SK-N-MC (cell line): ENCODE results near the gene ETV3.

Source experiments
- EZH2 ChIP-seq: fragments of 200-600 bp; sonication (generic); IDR thresholded peaks from one replicate; pipeline ENCODE4 v1.6.1; 2017; ENCODE audit warnings: antibody characterized with exemption
- POLR2AphosphoS5 ChIP-seq: IDR thresholded peaks from 2 replicates; pipeline ENCODE4 v1.6.1; 2012; ENCODE audit warnings: mild to moderate bottlenecking, low read depth, low read length, borderline replicate concordance

DNA sequence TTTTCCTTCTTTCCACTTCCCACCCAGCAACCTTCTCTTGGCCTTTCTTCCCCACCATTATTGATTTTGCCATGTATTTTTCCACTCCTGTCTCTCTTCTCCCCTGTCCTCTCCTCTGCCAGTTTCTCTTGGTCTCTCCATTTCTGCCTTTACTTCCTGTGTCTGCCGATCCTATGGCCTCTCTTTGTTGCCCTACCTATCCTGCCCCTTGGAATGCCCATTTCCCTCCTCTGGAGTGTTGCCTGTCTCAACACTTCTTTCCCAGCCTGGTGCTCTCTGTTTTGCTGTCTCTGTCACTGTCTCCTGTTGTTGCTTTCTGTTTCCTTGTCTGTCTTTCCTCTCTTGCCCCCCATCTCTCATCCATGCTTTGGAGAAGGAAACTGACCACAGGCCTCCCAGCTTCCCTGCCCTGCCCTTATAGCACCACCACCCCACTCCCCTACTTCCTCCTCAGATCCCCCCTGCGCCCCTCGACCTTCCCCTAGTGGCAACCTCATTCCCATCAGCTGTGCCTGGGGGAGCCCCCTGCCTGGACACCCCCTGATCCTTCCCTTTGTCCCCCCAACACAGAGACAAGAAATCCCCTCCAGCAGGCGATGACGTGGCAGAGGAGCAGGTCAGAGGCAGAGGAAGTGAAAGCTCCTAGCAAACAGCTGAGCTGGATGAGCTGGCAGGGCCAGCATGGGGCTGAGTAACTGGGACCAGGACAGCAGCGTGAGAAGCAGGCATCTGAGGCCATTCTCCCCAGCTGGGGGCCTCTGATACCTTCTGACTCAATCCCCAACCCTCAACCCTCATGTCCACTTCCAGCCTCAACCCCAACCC is 32.0 kb downstream of the ETV3 start:
- TF ChIP-seq EZH2 (no peak), POLR2AphosphoS5 (no peak)
